ENCODE results near the gene TNRC6A.
"Not testable (repeated sequence)": the region's sequence is repeated elsewhere in the genome, so short reads cannot be mapped to it uniquely, and the experiment has no call there.

DNA sequence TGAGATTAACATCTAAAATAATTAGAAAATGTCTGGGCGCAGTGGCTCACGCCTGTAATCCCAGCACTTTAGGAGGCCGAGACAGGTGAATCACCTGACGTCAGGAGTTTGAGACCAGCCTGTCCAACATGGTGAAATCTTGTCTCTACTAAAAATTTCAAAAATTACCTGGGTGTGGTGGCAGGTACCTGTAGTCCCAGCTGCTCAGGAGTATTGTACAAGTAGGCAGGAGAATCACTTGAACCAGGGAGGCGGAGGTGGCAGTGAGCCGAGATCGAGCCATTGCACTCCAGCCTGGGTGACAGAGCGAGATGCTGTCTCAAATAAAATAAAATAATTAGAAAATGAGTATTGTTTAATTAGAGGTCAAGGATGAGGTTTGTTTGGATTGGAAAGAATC lies 13.2 kb downstream of the TNRC6A start:
- TF ChIP-seq, protein P1, sequence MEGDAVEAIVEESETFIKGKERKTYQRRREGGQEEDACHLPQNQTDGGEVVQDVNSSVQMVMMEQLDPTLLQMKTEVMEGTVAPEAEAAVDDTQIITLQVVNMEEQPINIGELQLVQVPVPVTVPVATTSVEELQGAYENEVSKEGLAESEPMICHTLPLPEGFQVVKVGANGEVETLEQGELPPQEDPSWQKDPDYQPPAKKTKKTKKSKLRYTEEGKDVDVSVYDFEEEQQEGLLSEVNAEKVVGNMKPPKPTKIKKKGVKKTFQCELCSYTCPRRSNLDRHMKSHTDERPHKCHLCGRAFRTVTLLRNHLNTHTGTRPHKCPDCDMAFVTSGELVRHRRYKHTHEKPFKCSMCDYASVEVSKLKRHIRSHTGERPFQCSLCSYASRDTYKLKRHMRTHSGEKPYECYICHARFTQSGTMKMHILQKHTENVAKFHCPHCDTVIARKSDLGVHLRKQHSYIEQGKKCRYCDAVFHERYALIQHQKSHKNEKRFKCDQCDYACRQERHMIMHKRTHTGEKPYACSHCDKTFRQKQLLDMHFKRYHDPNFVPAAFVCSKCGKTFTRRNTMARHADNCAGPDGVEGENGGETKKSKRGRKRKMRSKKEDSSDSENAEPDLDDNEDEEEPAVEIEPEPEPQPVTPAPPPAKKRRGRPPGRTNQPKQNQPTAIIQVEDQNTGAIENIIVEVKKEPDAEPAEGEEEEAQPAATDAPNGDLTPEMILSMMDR (conservative IDR thresholded peaks at IDR 0.05; ENCODE audit: low read length): not testable (repeated sequence)
- TF ChIP-seq EZH2phosphoT487 (IDR thresholded peaks at IDR 0.05; ENCODE audit: borderline replicate concordance, low read depth, low read length): not testable (repeated sequence)

Measured in OCI-LY7 (cell line).